ENCODE results near the gene HSPA4.

HSPA4 gene

DNA sequence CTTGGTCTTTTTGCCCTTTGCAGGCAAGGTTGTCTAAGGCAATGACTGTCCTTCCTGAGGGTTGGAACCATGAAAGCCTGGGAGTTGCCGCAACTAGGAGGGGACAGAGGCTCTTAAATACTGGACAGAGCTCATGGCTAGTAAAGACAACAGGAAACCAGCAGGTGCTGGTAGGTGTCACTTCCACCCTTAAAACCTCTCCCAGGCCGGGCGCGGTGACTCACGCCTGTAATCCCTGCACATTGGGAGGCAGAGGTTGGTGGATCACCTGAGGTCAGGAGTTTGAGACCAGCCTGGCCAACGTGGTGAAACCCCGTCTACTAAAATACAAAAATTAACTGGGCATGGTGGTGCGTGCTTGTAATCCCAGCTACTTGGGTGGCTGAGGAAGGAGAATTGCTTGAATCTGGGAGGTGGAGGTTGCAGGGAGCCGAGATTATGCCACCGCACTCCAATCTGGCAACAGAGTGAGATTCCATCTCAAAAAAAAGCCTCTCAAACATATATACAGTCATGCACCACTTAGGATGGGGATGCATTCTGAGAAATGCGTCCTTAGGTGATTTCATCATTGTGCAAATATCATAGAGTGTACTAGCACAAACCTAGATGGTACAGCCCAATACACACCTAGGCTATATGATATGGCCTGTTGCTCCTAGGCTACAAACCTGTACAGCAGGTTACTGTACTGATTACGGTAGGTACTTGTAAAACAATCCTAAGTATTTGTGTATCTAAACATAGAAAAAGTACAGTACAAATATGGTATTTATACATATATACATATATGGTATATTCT lies 102.7 kb downstream of the HSPA4 start:
- DNase-seq (ENCODE audit: low read depth) = no peak
- no peak overlapping the region for H3K4me3 ChIP-seq (ENCODE audit: low read depth, low read length)
- TF ChIP-seq, protein P1, sequence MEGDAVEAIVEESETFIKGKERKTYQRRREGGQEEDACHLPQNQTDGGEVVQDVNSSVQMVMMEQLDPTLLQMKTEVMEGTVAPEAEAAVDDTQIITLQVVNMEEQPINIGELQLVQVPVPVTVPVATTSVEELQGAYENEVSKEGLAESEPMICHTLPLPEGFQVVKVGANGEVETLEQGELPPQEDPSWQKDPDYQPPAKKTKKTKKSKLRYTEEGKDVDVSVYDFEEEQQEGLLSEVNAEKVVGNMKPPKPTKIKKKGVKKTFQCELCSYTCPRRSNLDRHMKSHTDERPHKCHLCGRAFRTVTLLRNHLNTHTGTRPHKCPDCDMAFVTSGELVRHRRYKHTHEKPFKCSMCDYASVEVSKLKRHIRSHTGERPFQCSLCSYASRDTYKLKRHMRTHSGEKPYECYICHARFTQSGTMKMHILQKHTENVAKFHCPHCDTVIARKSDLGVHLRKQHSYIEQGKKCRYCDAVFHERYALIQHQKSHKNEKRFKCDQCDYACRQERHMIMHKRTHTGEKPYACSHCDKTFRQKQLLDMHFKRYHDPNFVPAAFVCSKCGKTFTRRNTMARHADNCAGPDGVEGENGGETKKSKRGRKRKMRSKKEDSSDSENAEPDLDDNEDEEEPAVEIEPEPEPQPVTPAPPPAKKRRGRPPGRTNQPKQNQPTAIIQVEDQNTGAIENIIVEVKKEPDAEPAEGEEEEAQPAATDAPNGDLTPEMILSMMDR (IDR thresholded peaks at IDR 0.05; ENCODE audit: insufficient read depth, low read depth, low read length, missing control alignments) = no peak

DNA sequence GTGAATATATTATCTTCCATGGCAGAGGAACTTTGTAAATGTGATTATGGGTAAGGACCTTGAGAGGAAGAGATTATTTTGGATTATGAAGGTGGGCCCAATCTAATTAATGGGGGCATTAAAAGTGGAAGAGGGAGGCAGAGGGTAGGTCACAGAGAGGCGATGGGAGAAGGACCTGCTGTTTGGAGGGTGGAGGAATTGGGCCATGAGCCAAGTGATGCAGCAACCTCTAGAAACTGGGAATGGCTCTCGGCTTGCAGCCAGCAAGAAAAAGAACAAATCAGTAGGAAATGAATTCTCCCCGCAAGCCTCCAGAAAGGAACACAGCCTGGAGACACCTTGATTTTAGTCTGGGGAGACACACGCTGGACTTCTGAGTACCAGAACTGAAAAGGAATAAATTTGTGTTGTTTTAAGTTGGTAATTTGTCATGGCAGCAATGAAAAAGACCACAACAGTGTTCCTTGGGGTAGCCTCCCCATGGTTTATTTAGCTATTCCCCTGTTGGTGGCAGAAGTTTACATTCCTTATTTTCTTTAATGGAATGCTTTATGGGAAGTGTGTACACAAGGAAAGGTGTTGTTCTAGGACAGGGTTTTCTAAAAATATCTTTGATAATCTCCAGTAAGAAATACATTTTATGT lies 103.6 kb downstream of the HSPA4 start:
- no peak for DNase-seq (ENCODE audit: low read depth)
- no peak overlapping the region for H3K4me3 ChIP-seq (ENCODE audit: low read depth, low read length)
- TF ChIP-seq, protein P1 (IDR thresholded peaks at IDR 0.05; ENCODE audit: insufficient read depth, low read depth, low read length, missing control alignments) = no peak
